Fibroblast of upper back skin (primary cell): Measurements from ENCODE around the gene NAA10.

Source experiments
- DNase-seq: peaks from one replicate; pipeline ENCODE4 v3.0.0-alpha.2; 2013

Gene NAA10

GRCh38 chrX:153948002-153948466 lies 13.2 kb upstream of the NAA10 start:
- no peak for DNase-seq

- DNase-seq, result peak; percentile 75
These were observed 12.4 kb upstream of the NAA10 start for GRCh38 chrX:153947009-153947769.

- no peak for DNase-seq
These were observed 11.4 kb upstream of the NAA10 start for GRCh38 chrX:153945956-153946943.

GRCh38 chrX:153944800-153945150 lies 9.9 kb upstream of the NAA10 start:
- DNase-seq, result no peak

GRCh38 chrX:153944140-153944799 lies 9.4 kb upstream of the NAA10 start, which contains the start of gene RENBP:
Gene RENBP (minus strand): TSS chrX:153944643. CDS start chrX:153944610, 33 bp downstream.
- no peak for DNase-seq

GRCh38 chrX:153941336-153942252 lies 6.8 kb upstream of the NAA10 start:
- no peak for DNase-seq

GRCh38 chrX:153939573-153939972 lies 4.7 kb upstream of the NAA10 start:
- no peak for DNase-seq

- DNase-seq, result no peak
These were observed 3.5 kb upstream of the NAA10 start for GRCh38 chrX:153938226-153938786.

- no peak for DNase-seq
These were observed 2.2 kb upstream of the NAA10 start for GRCh38 chrX:153937056-153937455.

- no peak for DNase-seq
These were observed 552 bp upstream of the NAA10 start for GRCh38 chrX:153935326-153935851.

GRCh38 chrX:153934148-153934761 lies 582 bp downstream of the NAA10 start:
- DNase-seq, result no peak

- peak; percentile 36 for DNase-seq
These were observed 1.1 kb downstream of the NAA10 start for GRCh38 chrX:153933748-153934147.

GRCh38 chrX:153932220-153932915 lies 2.5 kb downstream of the NAA10 start:
- DNase-seq, result no peak

- no peak for DNase-seq
These were observed 3.1 kb downstream of the NAA10 start for GRCh38 chrX:153931748-153932147.

- DNase-seq, result no peak
These were observed 3.7 kb downstream of the NAA10 start for GRCh38 chrX:153931151-153931550.

GRCh38 chrX:153930011-153930910 lies 4.6 kb downstream of the NAA10 start:
- DNase-seq, result no peak

- no peak for DNase-seq
These were observed 5.3 kb downstream of the NAA10 start for GRCh38 chrX:153929576-153929975.

- no peak for DNase-seq
These were observed 6.0 kb downstream of the NAA10 start for GRCh38 chrX:153928846-153929245.
